Pancreas (tissue), 10 donors: ENCODE measurements around the gene TFEB. TPM values are rescaled to one million over a fixed set of nuclear protein-coding genes. Genes with fewer than 3 reads are reported as not detected.

Experiments
- ATAC-seq, 4 donors: fragments of 200-7000 bp; cut with Tn5 transposase; one replicate each; pipeline versions ENCODE4 v1.8.0 to v1.9.1; 2020; ENCODE audit warnings: mild to moderate bottlenecking in 4 of 4, moderate library complexity in 4 of 4
- DNase-seq, 6 donors: peaks; one replicate each; pipeline ENCODE4 v3.0.0-alpha.2; 2020
- FAIRE-seq: peaks from 2 replicates; lab custom pipeline; 2012; peaks lifted over from hg19 to GRCh38; lab: Jason Lieb, UNC
- H3K27ac ChIP-seq, 4 donors: fragments of 200-600 bp; sonication (generic); 1 replicate in 3 of 4; 2 replicates in 1 of 4; pipeline versions ENCODE4 v1.5.0 to v1.8.0; 2020
- H3K27me3 ChIP-seq, 4 donors: fragments of 200-600 bp; one replicate each; pipeline ENCODE4 v1.8.0; 2021
- H3K36me3 ChIP-seq, 3 donors: fragments of 200-600 bp; sonication (generic) in 1 of 3; one replicate each; pipeline versions ENCODE4 v1.5.0 to v1.8.0; 2020 to 2021
- H3K4me1 ChIP-seq, 3 donors: fragments of 200-600 bp; one replicate each; pipeline ENCODE4 v1.8.0; 2021
- H3K4me3 ChIP-seq, 4 donors: fragments of 200-600 bp; sonication (generic) in 2 of 4; one replicate each; pipeline versions ENCODE4 v1.5.0 to v1.8.0; 2020 to 2021
- H3K9me3 ChIP-seq, 4 donors: fragments of 200-600 bp; one replicate each; pipeline ENCODE4 v1.8.0; 2021
- WGBS, 2 donors: extraction: QIAGEN DNeasy Blood & Tissue Kit; methylation state at CpG; one replicate each; pipeline ENCODE4 v1.1.7; 2013; 5-methylcytosine and 5-hydroxymethylcytosine counted together
- intact Hi-C, 3 donors: fragments of 100-400 bp; cut with DNase I; formaldehyde crosslinking; loops; one replicate each; pipeline versions ENCODE4 v1.11.1 to v1.14.2; 2022
- polyA plus RNA-seq, 2 donors: library from polyadenylated mRNA; stranded (reverse); fragments of 200-250 nt; gene quantifications; one replicate each; pipeline ENCODE4 v1.2.3, GENCODE V29; 2013
- total RNA-seq, 6 donors: library from RNA; stranded (reverse); fragmentation: NEBNext Ultra II Directional in 4 of 6; extraction: Animal tissue kit (Norgen Biotek cat#: 25700) in 4 of 6; gene quantifications; one replicate each; pipeline versions ENCODE4 v1.2.1 to v1.2.4, GENCODE V29; 2021 to 2023
- TF ChIP-seq, protein P1 (sequence below), 4 donors: fragments of 200-600 bp; sonication (generic) in 3 of 4; IDR thresholded peaks; one replicate each; pipeline versions ENCODE4 v1.5.0 to v1.8.0; 2021; ENCODE audit warnings: antibody characterized with exemption in 4 of 4
- donor health status: healthy with polysubstance abuse.
- donor health status: DM: no; HTN: no; CAD: no; lungs with moderate emphysema.
- donor health status: DM: no; HTN: no; CAD: no.
- donor health status: control.
- donor health status: control.
- donor health status: Bipolar disorder and iron deficiency.
- donor health status: DM: yes; HTN: yes; CAD: no.
- donor health status: DM: no; HTN: no; CAD: no.
- donor health status: DM: no; HTN: no; CAD: no.
- donor health status: DM: yes; HTN: yes; CAD: no.

The TFEB gene
- total and polyA plus RNA-seq, 8 donors: 6.5 to 49.4 (median 11.6) TPM

DNA sequence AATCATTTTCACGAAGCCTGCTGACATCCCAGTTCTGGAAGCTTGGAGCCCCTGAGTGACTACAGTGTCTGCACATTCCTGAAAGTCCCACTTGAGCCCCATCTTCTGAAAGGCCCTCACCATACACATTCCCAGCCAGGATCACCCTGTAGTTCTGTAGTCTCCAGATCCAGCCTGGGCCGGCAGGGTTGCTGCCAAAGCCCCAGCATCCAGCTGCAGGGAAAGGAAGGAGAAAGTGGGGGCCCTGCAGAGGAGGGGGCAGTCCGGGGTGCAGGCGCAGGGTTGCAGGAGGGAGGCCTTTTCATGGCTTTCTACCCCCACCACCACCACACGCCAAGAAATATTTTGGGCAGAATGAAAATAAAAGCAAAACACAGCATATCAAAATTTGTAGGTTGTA, 71.1 kb downstream of the TFEB start:
- no peak for FAIRE-seq
- Histone ChIP-seq H3K27ac (no peak overlapping the region), H3K36me3 (no peaks in the 10 kb centered on the region), H3K4me1 (no peaks in the 10 kb centered on the region), H3K27me3 (no peaks in the 10 kb centered on the region), H3K4me3 (no peak overlapping the region), H3K9me3 (no peaks in the 10 kb centered on the region)
- intact Hi-C loops: no loop called here
- WGBS, 2 donors: 77 to 85% methylated on average over 5 of the region's 5 CpGs
- ATAC-seq: no peak
- no peak for DNase-seq
- TF ChIP-seq, protein P1, sequence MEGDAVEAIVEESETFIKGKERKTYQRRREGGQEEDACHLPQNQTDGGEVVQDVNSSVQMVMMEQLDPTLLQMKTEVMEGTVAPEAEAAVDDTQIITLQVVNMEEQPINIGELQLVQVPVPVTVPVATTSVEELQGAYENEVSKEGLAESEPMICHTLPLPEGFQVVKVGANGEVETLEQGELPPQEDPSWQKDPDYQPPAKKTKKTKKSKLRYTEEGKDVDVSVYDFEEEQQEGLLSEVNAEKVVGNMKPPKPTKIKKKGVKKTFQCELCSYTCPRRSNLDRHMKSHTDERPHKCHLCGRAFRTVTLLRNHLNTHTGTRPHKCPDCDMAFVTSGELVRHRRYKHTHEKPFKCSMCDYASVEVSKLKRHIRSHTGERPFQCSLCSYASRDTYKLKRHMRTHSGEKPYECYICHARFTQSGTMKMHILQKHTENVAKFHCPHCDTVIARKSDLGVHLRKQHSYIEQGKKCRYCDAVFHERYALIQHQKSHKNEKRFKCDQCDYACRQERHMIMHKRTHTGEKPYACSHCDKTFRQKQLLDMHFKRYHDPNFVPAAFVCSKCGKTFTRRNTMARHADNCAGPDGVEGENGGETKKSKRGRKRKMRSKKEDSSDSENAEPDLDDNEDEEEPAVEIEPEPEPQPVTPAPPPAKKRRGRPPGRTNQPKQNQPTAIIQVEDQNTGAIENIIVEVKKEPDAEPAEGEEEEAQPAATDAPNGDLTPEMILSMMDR (IDR thresholded peaks at IDR 0.05): no peak

DNA sequence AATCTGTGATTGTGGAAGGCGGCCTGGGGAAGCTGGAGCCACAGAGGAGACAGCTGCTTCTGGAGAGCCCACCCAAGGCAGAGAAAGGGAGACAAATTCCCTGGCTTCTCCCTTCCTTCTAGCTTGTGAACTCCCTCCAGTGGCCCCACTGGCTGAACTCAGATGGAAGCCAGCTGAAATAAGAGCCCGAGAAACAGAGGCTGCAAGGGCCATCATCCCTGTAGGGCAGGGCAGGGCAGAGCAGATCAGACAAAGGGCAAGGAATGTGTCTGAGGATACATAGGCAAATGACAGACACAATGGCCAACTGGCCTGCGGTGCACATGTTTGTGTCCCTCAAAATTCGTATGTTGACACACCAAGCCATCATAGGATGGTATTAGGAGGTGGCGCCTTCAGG, 71.8 kb downstream of the TFEB start:
- TF ChIP-seq, protein P1 (IDR thresholded peaks at IDR 0.05): no peak

DNA sequence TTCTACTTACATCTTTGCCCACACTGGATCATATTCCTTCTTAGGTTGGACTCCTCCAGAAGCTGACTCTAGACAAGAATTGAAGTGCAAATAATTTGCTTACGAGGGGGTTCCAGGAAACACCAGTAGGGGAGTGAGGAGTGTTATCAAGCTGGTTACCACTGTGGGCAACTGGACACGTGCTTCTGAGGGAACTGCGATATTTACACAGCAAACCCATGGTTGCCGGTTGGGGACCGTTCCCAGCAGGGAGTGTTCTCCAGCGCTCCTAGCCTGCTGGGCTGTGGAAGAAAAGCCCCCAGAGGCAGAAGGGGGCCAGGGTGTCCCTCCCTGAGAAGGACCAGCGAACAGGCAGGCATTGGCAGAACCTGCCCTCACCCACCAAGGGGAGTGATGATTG, 75.5 kb downstream of the TFEB start:
- H3K27me3 ChIP-seq: no peaks in the 10 kb centered on the region
- no peaks in the 10 kb centered on the region for H3K9me3 ChIP-seq
- ATAC-seq (peak in 2 of 4 donors; percentile 37 to 49), FAIRE-seq (no peak), DNase-seq (no peak)
- intact Hi-C loops: no loop called here
- no peaks in the 10 kb centered on the region for H3K36me3 ChIP-seq
- no peak overlapping the region for H3K27ac ChIP-seq
- H3K4me1 ChIP-seq: no peaks in the 10 kb centered on the region
- TF ChIP-seq, protein P1 (IDR thresholded peaks at IDR 0.05): no peak
- no peak overlapping the region for H3K4me3 ChIP-seq
- 20 to 22% methylated on average over 7 of the region's 7 CpGs for WGBS, 2 donors

More for the DNA sequence above, 71.8 kb downstream of the TFEB start:
- no peak overlapping the region for H3K27ac ChIP-seq
- H3K36me3 ChIP-seq: no peaks in the 10 kb centered on the region
- ATAC-seq: no peak
- intact Hi-C loops: no loop called here
- no peak for FAIRE-seq
- H3K4me1 ChIP-seq: no peaks in the 10 kb centered on the region
- no peak for DNase-seq
- no peaks in the 10 kb centered on the region for H3K9me3 ChIP-seq
- 74 to 84% methylated on average over 5 of the region's 5 CpGs for WGBS, 2 donors
- H3K4me3 ChIP-seq: no peak overlapping the region
- no peaks in the 10 kb centered on the region for H3K27me3 ChIP-seq

DNA sequence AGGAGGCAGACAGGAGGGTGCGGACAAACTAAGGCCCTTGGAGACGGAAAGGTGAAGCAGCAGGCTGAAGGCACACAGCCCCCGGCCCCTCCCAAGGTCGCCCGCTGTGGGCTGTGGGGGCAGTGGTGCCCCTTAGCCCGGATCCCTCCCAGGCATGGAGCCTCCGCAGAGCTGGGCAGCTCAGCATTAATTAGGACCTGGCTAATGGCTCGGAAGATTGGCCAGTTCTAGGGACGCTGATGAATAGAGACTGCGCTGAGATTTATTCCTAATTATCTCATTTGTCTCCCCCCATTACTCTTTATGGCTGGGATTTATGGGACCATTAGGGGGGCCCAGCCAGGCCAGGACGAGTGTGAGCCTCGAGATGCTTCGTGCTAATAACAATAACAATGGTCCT, 76.8 kb downstream of the TFEB start:
- Histone ChIP-seq H3K4me3 (no peak overlapping the region), H3K9me3 (no peaks in the 10 kb centered on the region), H3K36me3 (no peaks in the 10 kb centered on the region), H3K27ac (no peak overlapping the region), H3K27me3 (no peaks in the 10 kb centered on the region), H3K4me1 (no peaks in the 10 kb centered on the region)
- DNase-seq (no peak), ATAC-seq (no peak), FAIRE-seq (no peak)
- TF ChIP-seq, protein P1 (IDR thresholded peaks at IDR 0.05): no peak
- intact Hi-C loops: no loop called here
- WGBS, 2 donors: 77 to 80% methylated on average over 13 of the region's 13 CpGs

DNA sequence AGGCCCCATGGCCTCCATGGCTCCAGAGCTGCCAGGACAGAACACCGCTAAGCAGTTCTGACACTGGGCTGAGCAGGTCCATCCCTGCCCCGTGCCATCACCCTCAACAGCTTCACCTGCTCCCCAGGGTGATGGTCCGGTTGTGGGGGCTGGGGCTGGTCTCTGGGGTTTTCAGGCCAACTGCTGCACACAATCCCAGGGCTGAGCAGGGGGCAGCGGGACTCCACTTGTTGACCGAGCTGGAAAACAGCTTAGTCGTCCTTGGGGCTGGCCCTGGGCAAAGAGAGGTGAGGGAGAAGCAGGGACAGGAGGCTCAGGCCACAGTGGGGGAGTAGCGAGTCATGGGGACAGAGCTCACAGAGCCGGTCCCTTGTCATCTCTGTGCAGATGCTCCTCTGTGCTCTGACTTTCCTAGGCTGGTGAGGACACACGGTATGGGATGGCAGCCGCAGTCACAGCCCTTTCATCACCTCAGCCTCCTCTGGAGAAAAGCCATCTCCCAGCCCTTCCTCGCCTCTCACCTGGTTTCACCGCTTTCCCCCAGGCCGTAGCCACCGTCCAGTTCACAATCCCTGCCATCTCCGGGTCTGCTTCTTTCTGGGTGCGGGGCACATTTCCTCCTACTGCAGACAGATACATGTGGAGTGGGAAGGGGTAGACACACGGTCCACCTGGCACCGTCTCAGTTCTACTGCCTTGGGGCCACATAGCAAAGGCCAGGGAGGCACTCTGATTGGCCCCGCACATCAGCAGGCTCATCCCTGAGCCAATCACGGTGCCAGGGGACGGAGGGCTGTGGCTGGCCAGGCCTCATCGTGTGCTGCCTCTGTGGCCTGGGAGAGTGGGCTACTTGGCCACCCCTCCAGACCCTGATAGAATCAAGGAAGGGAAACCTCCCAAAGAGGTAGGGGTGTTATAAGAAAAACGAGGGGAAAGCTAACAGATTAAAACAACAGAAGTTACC, 78.0 kb downstream of the TFEB start:
- FAIRE-seq (no peak), ATAC-seq (no peak), DNase-seq (peak in 1 of 6 donors; percentile 49)
- Histone ChIP-seq H3K27me3 (no peaks in the 10 kb centered on the region), H3K4me1 (no peaks in the 10 kb centered on the region), H3K9me3 (no peaks in the 10 kb centered on the region), H3K27ac (no peak overlapping the region), H3K36me3 (no peaks in the 10 kb centered on the region), H3K4me3 (no peak overlapping the region)
- WGBS, 2 donors: 73 to 77% methylated on average over 23 of the region's 23 CpGs
- TF ChIP-seq, protein P1 (IDR thresholded peaks at IDR 0.05): no peak
- intact Hi-C loops: no loop called here
